GM20000 (cell line): Measurements from ENCODE around the gene PRR20G.

Source experiments
- DNase-seq: peaks from one replicate; pipeline ENCODE4 v3.0.0; 2012; ENCODE audit warnings: low spot score
- CTCF ChIP-seq: IDR thresholded peaks from 2 replicates; pipeline ENCODE4 v1.5.1; 2012; ENCODE audit warnings: mild to moderate bottlenecking, control low read depth; ENCODE audit errors: extremely low read depth, missing control alignments

PRR20G gene

GRCh38 chr3:127274200-127274760 is 13.6 kb downstream of the PRR20G start:
- no peak for TF ChIP-seq CTCF
- DNase-seq = no peak

- DNase-seq = no peak
- TF ChIP-seq CTCF = no peak
Observed at GRCh38 chr3:127273206-127273605, 14.6 kb downstream of the PRR20G start.

GRCh38 chr3:127266186-127266585 is 21.7 kb downstream of the PRR20G start:
- no peak for DNase-seq
- TF ChIP-seq CTCF = no peak

GRCh38 chr3:127265581-127265981 is 22.3 kb downstream of the PRR20G start:
- no peak for DNase-seq
- TF ChIP-seq CTCF = no peak

GRCh38 chr3:127264794-127265514 is 22.9 kb downstream of the PRR20G start:
- no peak for DNase-seq
- no peak for TF ChIP-seq CTCF

GRCh38 chr3:127264292-127264691 is 23.6 kb downstream of the PRR20G start:
- TF ChIP-seq CTCF = no peak
- DNase-seq = no peak

- no peak for DNase-seq
- TF ChIP-seq CTCF = no peak
Observed at GRCh38 chr3:127263586-127264231, 24.1 kb downstream of the PRR20G start.
